H9 (cell line): Measurements from ENCODE around the gene BPIFB6. TPM values are rescaled to one million over a fixed set of nuclear protein-coding genes. Genes with fewer than 3 reads are reported as not detected.

Experiments
- DNase-seq: peaks from one replicate; pipeline ENCODE4 v3.0.0-alpha.2; 2017
- H2AFZ ChIP-seq: one replicate; pipeline ENCODE4 v1.6.1; 2013; ENCODE audit warnings: mild to moderate bottlenecking, low read length, control low read depth, moderate library complexity
- H2AK5ac ChIP-seq: 2 replicates; pipeline ENCODE4 v1.6.1; 2013; ENCODE audit warnings: low read length, control low read depth, mixed read lengths; ENCODE audit not compliant: insufficient read length
- H2BK120ac ChIP-seq: one replicate; pipeline ENCODE4 v1.6.1; 2013; ENCODE audit warnings: low read depth, mild to moderate bottlenecking, low read length, control low read depth, inconsistent platforms; ENCODE audit not compliant: poor library complexity, severe bottlenecking
- H2BK12ac ChIP-seq: 2 replicates; pipeline ENCODE4 v1.6.1; 2013; ENCODE audit warnings: low read length, control low read depth, mixed read lengths, low read depth; ENCODE audit not compliant: insufficient read length
- H2BK15ac ChIP-seq: 2 replicates; pipeline ENCODE4 v1.6.1; 2013; ENCODE audit warnings: low read depth, low read length, control low read depth
- H2BK20ac ChIP-seq: one replicate; pipeline ENCODE4 v1.6.1; 2013; ENCODE audit warnings: low read depth, mild to moderate bottlenecking, low read length, control low read depth, inconsistent platforms; ENCODE audit not compliant: poor library complexity, severe bottlenecking
- H2BK5ac ChIP-seq: 2 replicates; pipeline ENCODE4 v1.6.1; 2013; ENCODE audit warnings: low read length, control low read depth, mixed read lengths; ENCODE audit not compliant: insufficient read length
- H3K14ac ChIP-seq: 2 replicates; pipeline ENCODE4 v1.6.1; 2013; ENCODE audit warnings: low read length, control low read depth; ENCODE audit not compliant: insufficient read depth
- H3K18ac ChIP-seq: 2 replicates; pipeline ENCODE4 v1.6.1; 2013; ENCODE audit warnings: low read depth, mild to moderate bottlenecking, mixed read lengths, low read length, control low read depth; ENCODE audit not compliant: insufficient read length
- H3K23ac ChIP-seq: 2 replicates; pipeline ENCODE4 v1.6.1; 2013; ENCODE audit warnings: low read length, control low read depth, mixed read lengths, low read depth; ENCODE audit not compliant: insufficient read length
- H3K23me2 ChIP-seq: 2 replicates; pipeline ENCODE4 v1.6.1; 2013; ENCODE audit warnings: low read depth, mild to moderate bottlenecking, mixed read lengths, low read length, control low read depth; ENCODE audit not compliant: insufficient read length, poor library complexity, severe bottlenecking
- H3K27ac ChIP-seq: 2 replicates; pipeline ENCODE4 v1.5.1; 2013; ENCODE audit warnings: low read length, control low read depth, mixed read lengths, low read depth; ENCODE audit not compliant: insufficient read length
- H3K27me3 ChIP-seq: 2 replicates; pipeline ENCODE4 v1.6.1; 2013; ENCODE audit warnings: low read length, control low read depth, inconsistent platforms; ENCODE audit not compliant: insufficient read depth
- H3K4ac ChIP-seq: 2 replicates; pipeline ENCODE4 v1.6.1; 2013; ENCODE audit warnings: low read depth, mild to moderate bottlenecking, control low read depth, inconsistent platforms, low read length, moderate library complexity
- H3K4me1 ChIP-seq: 2 replicates; pipeline ENCODE4 v1.6.1; 2013; ENCODE audit warnings: low read length, control low read depth, inconsistent platforms; ENCODE audit not compliant: insufficient read depth
- H3K4me2 ChIP-seq: 2 replicates; pipeline ENCODE4 v1.6.1; 2013; ENCODE audit warnings: low read length, control low read depth, mixed read lengths; ENCODE audit not compliant: insufficient read length, insufficient read depth
- H3K56ac ChIP-seq: 2 replicates; pipeline ENCODE4 v1.6.1; 2013; ENCODE audit warnings: low read depth, mild to moderate bottlenecking, mixed read lengths, low read length, control low read depth; ENCODE audit not compliant: insufficient read length
- H3K79me1 ChIP-seq: 2 replicates; pipeline ENCODE4 v1.6.1; 2013; ENCODE audit warnings: low read depth, mild to moderate bottlenecking, moderate library complexity, low read length, control low read depth, inconsistent platforms; ENCODE audit not compliant: insufficient read depth, poor library complexity, severe bottlenecking
- H3K79me2 ChIP-seq: 2 replicates; pipeline ENCODE4 v1.6.1; 2013; ENCODE audit warnings: low read length, control low read depth, inconsistent platforms; ENCODE audit not compliant: insufficient read depth
- H3K9ac ChIP-seq: 2 replicates; pipeline ENCODE4 v1.6.1; 2013; ENCODE audit warnings: low read length, control low read depth, mixed read lengths; ENCODE audit not compliant: insufficient read length; ENCODE audit errors: extremely low read depth
- H3K9me3 ChIP-seq: one replicate; pipeline ENCODE4 v1.6.1; 2013; ENCODE audit warnings: low read depth, low read length, inconsistent platforms; ENCODE audit not compliant: control insufficient read depth
- H3T11ph ChIP-seq: one replicate; pipeline ENCODE4 v1.6.1; 2013; ENCODE audit warnings: mild to moderate bottlenecking, low read length, control low read depth, inconsistent platforms
- H4K20me1 ChIP-seq: one replicate; pipeline ENCODE4 v1.6.1; 2013; ENCODE audit not compliant: control insufficient read depth, insufficient read length, insufficient read depth
- H4K5ac ChIP-seq: 2 replicates; pipeline ENCODE4 v1.6.1; 2013; ENCODE audit warnings: low read depth, mild to moderate bottlenecking, mixed read lengths, low read length, control low read depth; ENCODE audit not compliant: insufficient read length
- H4K8ac ChIP-seq: replicated peaks from 2 replicates; pipeline ENCODE4 v1.6.1; 2013; ENCODE audit warnings: low read length, control low read depth, mixed read lengths, low read depth; ENCODE audit not compliant: insufficient read length
- H4K91ac ChIP-seq: 2 replicates; pipeline ENCODE4 v1.6.1; 2013; ENCODE audit warnings: low read depth, mild to moderate bottlenecking, moderate library complexity, mixed read lengths, low read length, control low read depth; ENCODE audit not compliant: insufficient read length
- H3K27ac Mint-ChIP-seq, 3 experiments: 2 replicates in 2 of 3; 3 replicates in 1 of 3; pipeline ENCODE4 v1.8.0; 2020 to 2021; ENCODE audit warnings: mixed read lengths in 3 of 3, mild to moderate bottlenecking in 1 of 3, moderate library complexity in 1 of 3
- H3K27me3 Mint-ChIP-seq: 2 replicates; pipeline ENCODE4 v1.8.0; 2021; ENCODE audit warnings: low read depth, mild to moderate bottlenecking, moderate library complexity, mixed read lengths
- H3K36me3 Mint-ChIP-seq, 3 experiments: 2 replicates in 2 of 3; 3 replicates in 1 of 3; pipeline ENCODE4 v1.8.0; 2020 to 2021; ENCODE audit warnings: low read depth in 3 of 3, mixed read lengths in 3 of 3; ENCODE audit not compliant: insufficient read depth in 1 of 3
- H3K4me1 Mint-ChIP-seq, 2 experiments: 2 replicates each; pipeline ENCODE4 v1.8.0; 2020; ENCODE audit warnings: mixed read lengths in 2 of 2
- H3K4me3 Mint-ChIP-seq, 2 experiments: 2 replicates in 1 of 2; 3 replicates in 1 of 2; pipeline ENCODE4 v1.8.0; 2020 to 2021; ENCODE audit warnings: mild to moderate bottlenecking in 2 of 2, mixed read lengths in 2 of 2, moderate library complexity in 1 of 2
- H3K9me3 Mint-ChIP-seq, 2 experiments: 2 replicates in 1 of 2; 3 replicates in 1 of 2; pipeline ENCODE4 v1.8.0; 2020; ENCODE audit warnings: mild to moderate bottlenecking in 2 of 2, mixed read lengths in 2 of 2, moderate library complexity in 1 of 2
- CTCF ChIP-seq: fragments of 200-600 bp; sonication (generic); conservative IDR thresholded peaks from 3 replicates; pipeline ENCODE4 v1.8.0; 2021; ENCODE audit warnings: antibody characterized with exemption, mild to moderate bottlenecking
- WGBS: extraction: QIAGEN DNeasy Blood & Tissue Kit; methylation state at CpG from one replicate; pipeline ENCODE4 v1.1.7; 2013; ENCODE audit warnings: missing lambda C conversion rate, low lambda C conversion rate, mixed read lengths; ENCODE audit not compliant: insufficient read length; ENCODE audit errors: extremely low coverage; 5-methylcytosine and 5-hydroxymethylcytosine counted together
- total RNA-seq: library from RNA; stranded (reverse); gene quantifications from 2 replicates; pipeline ENCODE4 v1.2.1, GENCODE V29; 2021

The BPIFB6 gene
- total RNA-seq, 1 experiment from 2014 or later, result not detected

- H4K5ac ChIP-seq, result no peak overlapping the region
- no peak overlapping the region for H3K4ac ChIP-seq
- H2AK5ac ChIP-seq, result no peak overlapping the region
- no peak overlapping the region for H4K91ac ChIP-seq
- no peak overlapping the region for H3K27ac ChIP-seq
- no peak for TF ChIP-seq CTCF
- no peak overlapping the region for H2AFZ ChIP-seq
- no peaks in the 10 kb centered on the region for H3K79me1 ChIP-seq
- no peak overlapping the region for H3K14ac ChIP-seq
- no peak overlapping the region for H3K9ac ChIP-seq
- Mint-ChIP-seq H3K27ac (no peak overlapping the region), H3K4me3 (no peak overlapping the region), H3K27me3 (peaks cover 5% of the 10 kb centered on the region), H3K4me1 (no peaks in the 10 kb centered on the region; a peak in 1 of 4 replicates), H3K36me3 (peaks cover 0 to 9% (median 9%) of the 10 kb centered on the region in 3 experiments; a peak in 4 of 7 replicates), H3K9me3 (peaks cover 14 to 19% of the 10 kb centered on the region in 2 experiments)
- no CpG with 5 or more reads among the region's 3 CpGs for WGBS
- H3K23me2 ChIP-seq, result no peaks in the 10 kb centered on the region
- H2BK5ac ChIP-seq, result no peak overlapping the region
- H3T11ph ChIP-seq, result no peak overlapping the region
- DNase-seq, result no peak
- no peak overlapping the region for H3K56ac ChIP-seq
- H2BK120ac ChIP-seq, result no peak overlapping the region
- H3K18ac ChIP-seq, result no peak overlapping the region
- H4K8ac ChIP-seq, result no peak overlapping the region
- no peak overlapping the region for H3K23ac ChIP-seq
- no peak overlapping the region for H3K4me2 ChIP-seq
- no peaks in the 10 kb centered on the region for H3K79me2 ChIP-seq
- H2BK20ac ChIP-seq, result no peak overlapping the region
- H3K9me3 ChIP-seq, result peaks cover 5% of the 10 kb centered on the region
- H3K27me3 ChIP-seq, result no peaks in the 10 kb centered on the region
- H3K4me1 ChIP-seq, result no peaks in the 10 kb centered on the region
- H4K20me1 ChIP-seq, result no peaks in the 10 kb centered on the region
- no peak overlapping the region for H2BK15ac ChIP-seq
- no peak overlapping the region for H2BK12ac ChIP-seq
Observed at GRCh38 chr20:33046412-33046811, 15.0 kb downstream of the BPIFB6 start.
